H1 (cell line): Measurements from ENCODE around the gene PHTF1. TPM values are rescaled to one million over a fixed set of nuclear protein-coding genes. Genes with fewer than 3 reads are reported as not detected.
A peak's percentile ranks its signal among the peaks of the same experiment; 100 is the strongest.

Experiments
- CTCF ChIA-PET: fragments of 300-600 bp; sonication (Branson Sonifier 250); formaldehyde crosslinking; loops from one replicate; lab custom pipeline; 2021; ENCODE audit not compliant: partially characterized antibody; lab: Charles Lee
- POLR2A ChIA-PET: fragments of 300-600 bp; sonication (Branson Sonifier 250); formaldehyde crosslinking; loops from one replicate; lab custom pipeline; 2021; ENCODE audit warnings: inconsistent platforms; ENCODE audit not compliant: partially characterized antibody; lab: Charles Lee
- DNase-seq, 2 experiments: peaks; one replicate each; pipeline versions ENCODE4 v3.0.0 to v3.0.0-alpha.2; 2010 to 2022; ENCODE audit warnings: low spot score in 2 of 2, low read depth in 1 of 2, mixed read lengths in 1 of 2
- FAIRE-seq: peaks from 2 replicates; lab custom pipeline; 2011; peaks lifted over from hg19 to GRCh38; lab: Jason Lieb, UNC
- H2AFZ ChIP-seq: 2 replicates; pipeline ENCODE4 v1.8.1; 2012; ENCODE audit warnings: low read length, inconsistent platforms
- H2AK5ac ChIP-seq: 2 replicates; pipeline ENCODE4 v1.6.1; 2013; ENCODE audit warnings: low read depth, low read length
- H2BK120ac ChIP-seq: replicated peaks from 2 replicates; pipeline ENCODE3; 2013; ENCODE audit warnings: low read depth, low read length, inconsistent platforms
- H2BK12ac ChIP-seq: 2 replicates; pipeline ENCODE4 v1.6.1; 2013; ENCODE audit warnings: low read depth, low read length
- H2BK15ac ChIP-seq: 2 replicates; pipeline ENCODE4 v1.6.1; 2013; ENCODE audit warnings: low read length
- H2BK20ac ChIP-seq: 2 replicates; pipeline ENCODE4 v1.6.1; 2013; ENCODE audit warnings: low read length
- H2BK5ac ChIP-seq: 2 replicates; pipeline ENCODE4 v1.6.1; 2013; ENCODE audit warnings: low read depth, low read length
- H3K14ac ChIP-seq: 2 replicates; pipeline ENCODE4 v1.6.1; 2013; ENCODE audit warnings: inconsistent platforms; ENCODE audit not compliant: insufficient read length
- H3K18ac ChIP-seq: 2 replicates; pipeline ENCODE4 v1.6.1; 2013; ENCODE audit warnings: low read length; ENCODE audit errors: extremely low read depth
- H3K23ac ChIP-seq: 2 replicates; pipeline ENCODE4 v1.6.1; 2013; ENCODE audit warnings: inconsistent platforms; ENCODE audit not compliant: insufficient read length
- H3K23me2 ChIP-seq: 2 replicates; pipeline ENCODE4 v1.6.1; 2013; ENCODE audit warnings: low read depth, low read length
- H3K27ac ChIP-seq: 2 replicates; pipeline ENCODE4 v1.6.1; 2011; ENCODE audit warnings: low read depth, low read length, inconsistent platforms
- H3K27me3 ChIP-seq, 4 experiments: replicated peaks in 1 of 4; 1 replicate in 1 of 4; 2 replicates in 3 of 4; pipeline versions ENCODE4 v1.6.1 to v1.8.1; 2011 to 2013; ENCODE audit warnings: low read length in 3 of 4, mild to moderate bottlenecking in 3 of 4, inconsistent platforms in 2 of 4, mixed read lengths in 2 of 4, moderate library complexity in 1 of 4; ENCODE audit not compliant: control insufficient read depth in 3 of 4, insufficient read depth in 3 of 4; ENCODE audit errors: extremely low read depth in 1 of 4
- H3K36me3 ChIP-seq, 4 experiments: 2 replicates each; pipeline versions ENCODE4 v1.6.1 to v1.8.1; 2011 to 2013; ENCODE audit warnings: mild to moderate bottlenecking in 4 of 4, low read length in 3 of 4, moderate library complexity in 2 of 4, control low read depth in 1 of 4, inconsistent platforms in 1 of 4; ENCODE audit not compliant: insufficient read depth in 4 of 4, control insufficient read depth in 2 of 4
- H3K4ac ChIP-seq: replicated peaks from 2 replicates; pipeline ENCODE3; 2013; ENCODE audit warnings: low read length, low read depth, mixed read lengths, inconsistent platforms; ENCODE audit not compliant: insufficient read length
- H3K4me1 ChIP-seq, 4 experiments: replicated peaks in 1 of 4; 1 replicate in 1 of 4; 2 replicates in 3 of 4; pipeline versions ENCODE4 v1.6.1 to v1.8.1; 2011 to 2013; ENCODE audit warnings: low read length in 3 of 4, inconsistent platforms in 2 of 4, mixed read lengths in 1 of 4; ENCODE audit not compliant: insufficient read depth in 4 of 4, control insufficient read depth in 3 of 4
- H3K4me2 ChIP-seq, 2 experiments: 2 replicates each; pipeline versions ENCODE4 v1.6.1 to v1.8.1; 2011 to 2013; ENCODE audit warnings: low read depth in 2 of 2, low read length in 2 of 2, control low read depth in 1 of 2, inconsistent platforms in 1 of 2, mild to moderate bottlenecking in 1 of 2; ENCODE audit not compliant: insufficient read depth in 1 of 2
- H3K4me3 ChIP-seq, 4 experiments: fragments of 200-600, 300-600 bp in 1 of 4; sonication (generic), shearing (Covaris generic), sonication (Bioruptor Twin) in 1 of 4; 2 replicates each; pipeline versions ENCODE4 v1.5.1 to v1.8.1; 2011 to 2016; ENCODE audit warnings: low read length in 4 of 4, low read depth in 3 of 4, control low read depth in 2 of 4, inconsistent platforms in 2 of 4, mild to moderate bottlenecking in 2 of 4, mixed read lengths in 1 of 4, moderate library complexity in 1 of 4; ENCODE audit not compliant: insufficient read depth in 2 of 4; ENCODE audit errors: extremely low read depth in 1 of 4
- H3K56ac ChIP-seq: replicated peaks from 2 replicates; pipeline ENCODE3; 2013; ENCODE audit warnings: low read depth, mild to moderate bottlenecking, mixed read lengths, low read length, inconsistent platforms; ENCODE audit not compliant: insufficient read length
- H3K79me1 ChIP-seq: 2 replicates; pipeline ENCODE4 v1.6.1; 2013; ENCODE audit warnings: low read depth, low read length, control low read depth
- H3K79me2 ChIP-seq, 2 experiments: 2 replicates each; pipeline versions ENCODE4 v1.6.1 to v1.8.1; 2012 to 2013; ENCODE audit warnings: low read length in 2 of 2, mild to moderate bottlenecking in 2 of 2, inconsistent platforms in 1 of 2; ENCODE audit not compliant: insufficient read depth in 2 of 2, control insufficient read depth in 1 of 2
- H3K9ac ChIP-seq, 4 experiments: replicated peaks in 1 of 4; 1 replicate in 1 of 4; 2 replicates in 3 of 4; pipeline versions ENCODE4 v1.6.1 to v1.8.1; 2011 to 2013; ENCODE audit warnings: low read depth in 3 of 4, low read length in 3 of 4, control low read depth in 2 of 4, mild to moderate bottlenecking in 2 of 4, moderate library complexity in 2 of 4, inconsistent platforms in 1 of 4; ENCODE audit errors: extremely low read depth in 1 of 4
- H3K9me3 ChIP-seq, 2 experiments: 2 replicates each; pipeline versions ENCODE4 v1.6.1 to v1.8.1; 2012 to 2013; ENCODE audit warnings: mild to moderate bottlenecking in 2 of 2, moderate library complexity in 2 of 2, control low read depth in 1 of 2, inconsistent platforms in 1 of 2, low read depth in 1 of 2, low read length in 1 of 2, mixed read lengths in 1 of 2; ENCODE audit not compliant: insufficient read depth in 2 of 2
- H4K20me1 ChIP-seq, 2 experiments: replicated peaks in 1 of 2; 2 replicates each; pipeline versions ENCODE3 to v1.8.1; 2011 to 2013; ENCODE audit warnings: inconsistent platforms in 2 of 2, low read length in 2 of 2, mild to moderate bottlenecking in 1 of 2; ENCODE audit not compliant: insufficient read depth in 2 of 2, control insufficient read depth in 1 of 2
- H4K5ac ChIP-seq: 2 replicates; pipeline ENCODE4 v1.6.1; 2013; ENCODE audit warnings: low read length, low read depth, mixed read lengths, inconsistent platforms; ENCODE audit not compliant: insufficient read length
- H4K8ac ChIP-seq: 2 replicates; pipeline ENCODE4 v1.8.0; 2013; ENCODE audit warnings: mild to moderate bottlenecking, moderate library complexity, low read length, inconsistent platforms; ENCODE audit not compliant: insufficient read depth; ENCODE audit errors: extremely low read depth
- H4K91ac ChIP-seq: replicated peaks from 2 replicates; pipeline ENCODE3; 2013; ENCODE audit warnings: low read length, mixed read lengths, inconsistent platforms; ENCODE audit not compliant: insufficient read length
- RAD21 ChIP-seq, 2 experiments: IDR thresholded peaks in 1 of 2; conservative IDR thresholded peaks in 1 of 2; 2 replicates each; pipeline ENCODE4 v1.6.1; 2011; ENCODE audit warnings: low read depth in 2 of 2, low read length in 2 of 2, improper control_type of control experiment in 1 of 2, inconsistent platforms in 1 of 2, mild to moderate bottlenecking in 1 of 2, moderate library complexity in 1 of 2
- WGBS, 2 experiments: shearing (Covaris generic) in 1 of 2; methylation state at CpG; one replicate each; pipeline versions ENCODE4 v1.1.6 to v1.1.7; 2013 to 2015; ENCODE audit warnings: low lambda C conversion rate in 2 of 2, mixed read lengths in 2 of 2, inconsistent platforms in 1 of 2, low coverage in 1 of 2, missing lambda C conversion rate in 1 of 2; ENCODE audit not compliant: insufficient replicate concordance in 2 of 2, insufficient coverage in 1 of 2, insufficient read length in 1 of 2; ENCODE audit errors: extremely low coverage in 1 of 2, missing lambda C conversion rate in 1 of 2; 5-methylcytosine and 5-hydroxymethylcytosine counted together
- polyA plus RNA-seq, 7 experiments: library from polyadenylated mRNA; depleted of rRNA in 3 of 7; stranded (reverse) in 5 of 7; unstranded in 2 of 7; fragments of >200 nt in 5 of 7; fragments of 200-250 nt in 2 of 7; gene quantifications; 1 replicate in 5 of 7; 2 replicates in 1 of 7; 4 replicates in 1 of 7; pipeline versions ENCODE4 v1.2.1 to v1.2.3, GENCODE V29; 2011 to 2013; ENCODE audit warnings: missing spikeins in 2 of 7, mixed read lengths in 2 of 7
- total RNA-seq: library from RNA; stranded (reverse); fragmentation: NEBNext Ultra II Directional; extraction: Animal tissue kit (Norgen Biotek cat#: 25700); gene quantifications from 2 replicates; pipeline ENCODE4 v1.2.1, GENCODE V29; 2021

PHTF1 gene
- total and polyA plus RNA-seq, 2 of the 8 experiments (the other 6 are each of a cell fraction or from before 2014, with no cell fraction given) = 9.1 to 26.9 TPM

DNA sequence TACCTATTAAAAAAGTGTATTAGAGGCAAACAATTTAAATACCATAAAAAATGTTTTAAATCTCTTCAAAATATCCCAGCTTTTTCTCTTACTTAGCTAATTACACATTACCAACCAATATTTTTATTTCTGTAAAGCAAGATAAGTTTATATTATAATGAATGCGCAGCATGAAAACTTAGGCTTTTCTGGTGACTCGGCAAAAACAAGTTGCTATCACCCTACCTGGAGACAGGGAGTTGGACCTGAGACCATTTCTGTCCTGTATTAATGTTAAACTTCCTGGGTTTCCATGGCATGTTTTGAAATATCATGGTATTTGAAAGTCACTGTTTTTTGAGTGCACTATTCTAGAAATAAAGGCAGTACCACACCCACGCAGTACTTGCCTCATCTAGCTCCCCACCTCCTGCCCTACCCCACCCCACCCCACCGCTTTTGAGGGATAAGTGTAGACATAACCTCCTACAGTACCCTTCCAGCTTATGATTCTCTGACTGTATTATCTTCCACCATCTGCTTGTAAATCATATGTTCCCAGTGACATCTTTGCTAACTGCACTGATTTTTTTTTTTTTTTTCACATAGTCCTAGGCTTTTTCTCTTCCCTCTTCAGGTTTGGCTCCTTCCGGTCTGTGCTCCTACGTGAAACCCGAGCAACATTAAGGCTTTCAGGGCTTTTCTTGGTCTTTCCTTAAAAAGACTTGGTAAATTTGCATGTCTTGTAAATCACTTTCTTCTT, 77.5 kb downstream of the PHTF1 start:
- Histone ChIP-seq H3K23ac (no peak overlapping the region), H2BK20ac (no peak overlapping the region), H3K14ac (no peak overlapping the region), H3K27ac (no peak overlapping the region), H2BK15ac (no peak overlapping the region), H2BK120ac (no peak overlapping the region), H4K5ac (no peak overlapping the region), H3K23me2 (no peaks in the 10 kb centered on the region), H3K18ac (no peak overlapping the region), H4K91ac (no peak overlapping the region), H3K4me3 (no peak overlapping the region), H2BK5ac (no peak overlapping the region), H4K8ac (no peak overlapping the region), H3K4me2 (no peak overlapping the region), H3K9ac (no peak overlapping the region), H2BK12ac (0 out of 2 replicates have a peak overlapping the region, but pooled peaks have one; percentile 60), H2AFZ (no peak overlapping the region), H3K4me1 (peaks cover 0 to 3% (median 0%) of the 10 kb centered on the region in 4 experiments; a peak in 1 of 7 replicates), H3K56ac (no peak overlapping the region), H3K4ac (no peak overlapping the region), H3K79me1 (no peaks in the 10 kb centered on the region), H2AK5ac (no peak overlapping the region), H3K27me3 (no peaks in the 10 kb centered on the region), H3K79me2 (no peaks in the 10 kb centered on the region), H3K36me3 (no peaks in the 10 kb centered on the region), H3K9me3 (no peaks in the 10 kb centered on the region; a peak in 1 of 4 replicates), H4K20me1 (no peaks in the 10 kb centered on the region)
- WGBS, 2 experiments = 89% methylated on average over 7 of the region's 7 CpGs; no CpG with 5 or more reads in 1 of the 2 experiments
- ChIA-PET POLR2A (interaction anchor here (1.3 kb wide), 1 partner anchor 540 kb away, joined by 4 read pairs; no protein-coding TSS in a partner anchor), CTCF (interaction anchor here (0.6 to 1.5 kb wide), 9 partner anchors 15 to 609 kb away, joined by 3 to 5 read pairs (median 3); partner anchors contain the start of gene LRIG2)
- DNase-seq (no peak), FAIRE-seq (no peak)
- TF ChIP-seq RAD21 (IDR thresholded peaks at IDR 0.05 in 1 of 2, conservative IDR thresholded peaks at IDR 0.05 in 1 of 2; ENCODE audit: low read depth in 2 of 2, low read length in 2 of 2) = no peak
